OCI-LY7 (cell line): ENCODE measurements around the gene FYN. TPM values are rescaled to one million over a fixed set of nuclear protein-coding genes. Genes with fewer than 3 reads are reported as not detected.

Source experiments
- BruUV-seq: library from RNA; stranded (reverse); fragments of 400-500 nt; replicated peaks from 2 replicates; lab custom pipeline; 2021; lab: Mats Ljungman, UMichigan
- CTCF ChIA-PET: fragments of 300-600 bp; sonication (Branson Sonifier 250); formaldehyde crosslinking; loops from one replicate; lab custom pipeline; 2022; ENCODE audit warnings: antibody characterized with exemption; ENCODE audit not compliant: unreplicated experiment; lab: Charles Lee
- POLR2A ChIA-PET: fragments of 300-600 bp; sonication (Branson Sonifier 250); formaldehyde crosslinking; loops from one replicate; lab custom pipeline; 2022; ENCODE audit warnings: antibody characterized with exemption; lab: Charles Lee
- DNase-seq: peaks from one replicate; pipeline ENCODE4 v3.0.0-alpha.2; 2015; ENCODE audit warnings: low spot score
- H2AFZ ChIP-seq: fragments of 200-600 bp; sonication (generic), shearing (Covaris generic); 2 replicates; pipeline ENCODE4 v1.6.1; 2014; ENCODE audit warnings: mild to moderate bottlenecking, antibody characterized with exemption, low read length, moderate library complexity
- H3K27ac ChIP-seq: fragments of 200-600 bp; sonication (generic); 2 replicates; pipeline ENCODE4 v1.5.1; 2014; ENCODE audit warnings: mixed run types, low read depth, mild to moderate bottlenecking, moderate library complexity, low read length, inconsistent platforms; ENCODE audit not compliant: poor library complexity, severe bottlenecking
- H3K36me3 ChIP-seq: fragments of 200-600 bp; sonication (generic); 2 replicates; pipeline ENCODE4 v1.6.1; 2014; ENCODE audit warnings: mild to moderate bottlenecking, antibody characterized with exemption, low read length, moderate library complexity, mixed read lengths; ENCODE audit not compliant: insufficient read depth
- H3K4me1 ChIP-seq: fragments of 200-600 bp; sonication (generic); 2 replicates; pipeline ENCODE4 v1.5.1; 2014; ENCODE audit warnings: mild to moderate bottlenecking, low read length; ENCODE audit not compliant: insufficient read depth, poor library complexity, severe bottlenecking
- H3K4me2 ChIP-seq: fragments of 200-600 bp; sonication (generic); 2 replicates; pipeline ENCODE4 v1.6.1; 2014; ENCODE audit warnings: mild to moderate bottlenecking, low read length
- H3K4me3 ChIP-seq: fragments of 200-600 bp; sonication (generic); 2 replicates; pipeline ENCODE4 v1.5.1; 2014; ENCODE audit warnings: mild to moderate bottlenecking, low read depth, low read length; ENCODE audit not compliant: poor library complexity, severe bottlenecking
- H3K79me2 ChIP-seq: fragments of 200-600 bp; sonication (generic); 2 replicates; pipeline ENCODE4 v1.6.1; 2016; ENCODE audit warnings: low read depth, mild to moderate bottlenecking, low read length, moderate library complexity, mixed read lengths; ENCODE audit not compliant: insufficient read depth
- H3K9me2 ChIP-seq: fragments of 200-600 bp; sonication (generic); 2 replicates; pipeline ENCODE4 v1.6.1; 2016; ENCODE audit warnings: mild to moderate bottlenecking, low read length, mixed read lengths; ENCODE audit not compliant: insufficient read depth
- H3K9me3 ChIP-seq: fragments of 200-600 bp; sonication (generic); 2 replicates; pipeline ENCODE4 v1.6.1; 2014; ENCODE audit warnings: mild to moderate bottlenecking, mixed run types, low read length, mixed read lengths
- H4K20me1 ChIP-seq: fragments of 200-600 bp; sonication (generic); 2 replicates; pipeline ENCODE4 v1.6.1; 2014; ENCODE audit warnings: mild to moderate bottlenecking, antibody characterized with exemption, low read length, moderate library complexity, mixed read lengths; ENCODE audit not compliant: insufficient read depth
- CTCF ChIP-seq: fragments of 200-600 bp; sonication (generic); conservative IDR thresholded peaks from 2 replicates; pipeline ENCODE4 v1.5.1; 2014; ENCODE audit warnings: mild to moderate bottlenecking, antibody characterized with exemption, low read length, moderate library complexity, mixed read lengths
- EZH2phosphoT487 ChIP-seq: fragments of 200-600 bp; sonication (generic); IDR thresholded peaks from 2 replicates; pipeline ENCODE4 v1.6.1; 2018; ENCODE audit warnings: low read depth, borderline replicate concordance, mild to moderate bottlenecking, mixed run types, antibody characterized with exemption, low read length, moderate library complexity, mixed read lengths
- intact Hi-C: fragments of 100-400 bp; cut with micrococcal nuclease; formaldehyde crosslinking; loops from one replicate; pipeline ENCODE4 v1.10.0; 2022; ENCODE audit not compliant: unreplicated experiment
- total RNA-seq, 2 experiments: library from RNA; depleted of rRNA in 1 of 2; stranded (reverse); fragments of >200 nt in 1 of 2; shearing (Covaris generic) in 1 of 2; gene quantifications; 2 replicates each; pipeline ENCODE4 v1.2.3, GENCODE V29; 2014 to 2022

FYN gene
- total RNA-seq, 2 experiments from 2014 or later, result 57.3 to 92.9 TPM

- intact Hi-C loops, result no loop called here
- no peaks in the 10 kb centered on the region for H4K20me1 ChIP-seq
- H3K9me3 ChIP-seq, result no peaks in the 10 kb centered on the region
- no peak for TF ChIP-seq EZH2phosphoT487
- TF ChIP-seq CTCF, result no peak
- no peak overlapping the region for H3K4me3 ChIP-seq
- no peak overlapping the region for H3K4me2 ChIP-seq
- no TSS peak for BruUV-seq
- ChIA-PET POLR2A (interaction anchor here (0.8 kb wide), 1 partner anchor 42 kb away, joined by 4 read pairs; no protein-coding TSS in a partner anchor), CTCF (no interaction called here)
- peaks cover 17% of the 10 kb centered on the region for H3K4me1 ChIP-seq
- no peak overlapping the region for H2AFZ ChIP-seq
- H3K27ac ChIP-seq, result no peak overlapping the region
- H3K79me2 ChIP-seq, result no peaks in the 10 kb centered on the region
- H3K36me3 ChIP-seq, result no peaks in the 10 kb centered on the region
- H3K9me2 ChIP-seq, result no peaks in the 10 kb centered on the region
- no peak for DNase-seq
Observed at GRCh38 chr6:111803371-111803770, 69.9 kb downstream of the FYN start.

- H3K79me2 ChIP-seq, result no peaks in the 10 kb centered on the region
- H3K4me1 ChIP-seq, result peaks cover 17% of the 10 kb centered on the region
- no peaks in the 10 kb centered on the region for H3K9me3 ChIP-seq
- BruUV-seq, result no TSS peak
- ChIA-PET CTCF (no interaction called here), POLR2A (no interaction called here)
- intact Hi-C loops, result no loop called here
- H3K27ac ChIP-seq, result no peak overlapping the region
- no peaks in the 10 kb centered on the region for H3K36me3 ChIP-seq
- no peaks in the 10 kb centered on the region for H3K9me2 ChIP-seq
- H3K4me2 ChIP-seq, result no peak overlapping the region
- no peaks in the 10 kb centered on the region for H4K20me1 ChIP-seq
- no peak for DNase-seq
- no peak overlapping the region for H3K4me3 ChIP-seq
- TF ChIP-seq EZH2phosphoT487 (no peak), CTCF (no peak)
- H2AFZ ChIP-seq, result no peak overlapping the region
Observed at GRCh38 chr6:111802720-111803330, 70.4 kb downstream of the FYN start.

GRCh38 chr6:111802015-111802414, 71.2 kb downstream of the FYN start:
- ChIA-PET CTCF (no interaction called here), POLR2A (no interaction called here)
- H3K4me3 ChIP-seq, result no peak overlapping the region

More at GRCh38 chr6:111802015-111802414, 71.2 kb downstream of the FYN start:
- DNase-seq, result no peak
- H3K79me2 ChIP-seq, result no peaks in the 10 kb centered on the region
- H2AFZ ChIP-seq, result no peak overlapping the region
- H3K9me2 ChIP-seq, result no peaks in the 10 kb centered on the region
- no peak overlapping the region for H3K4me2 ChIP-seq
- BruUV-seq, result no TSS peak
- peaks cover 17% of the 10 kb centered on the region for H3K4me1 ChIP-seq
- H3K27ac ChIP-seq, result no peak overlapping the region
- no peak for TF ChIP-seq EZH2phosphoT487
- H3K9me3 ChIP-seq, result no peaks in the 10 kb centered on the region
- no peaks in the 10 kb centered on the region for H3K36me3 ChIP-seq
- intact Hi-C loops, result no loop called here
- H4K20me1 ChIP-seq, result no peaks in the 10 kb centered on the region
